NCI-H2081 (cell line): ENCODE data around the gene PHACTR1.
"Not testable (repeated sequence)": the region's sequence is repeated elsewhere in the genome, so short reads cannot be mapped to it uniquely, and the experiment has no call there.

ENCODE experiments used
- DNase-seq, 2 experiments: peaks; one replicate each; lab custom pipeline; 2025; lab: John Stamatoyannopoulos, UW

The PHACTR1 gene

DNA sequence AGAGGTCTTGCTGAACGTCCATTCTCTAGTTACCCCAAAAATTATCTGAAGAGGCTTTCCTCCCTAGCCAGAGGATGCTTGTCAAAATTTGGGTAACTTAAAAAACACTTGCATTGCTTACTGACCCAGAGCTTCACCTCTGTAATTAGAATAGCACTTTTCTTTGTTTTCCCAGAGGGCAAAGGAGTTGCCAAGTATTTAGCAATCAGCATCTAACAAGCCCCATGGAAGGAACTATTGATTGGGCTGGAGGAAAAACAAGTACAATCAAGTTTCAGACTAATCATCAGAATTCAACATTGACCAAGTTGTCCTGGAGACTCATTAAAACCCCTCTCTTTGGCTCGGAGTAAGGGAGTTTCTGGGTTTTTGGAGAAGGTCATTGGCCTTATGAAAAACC lies 385.4 kb downstream of the PHACTR1 start:
- DNase-seq, result no peak

DNA sequence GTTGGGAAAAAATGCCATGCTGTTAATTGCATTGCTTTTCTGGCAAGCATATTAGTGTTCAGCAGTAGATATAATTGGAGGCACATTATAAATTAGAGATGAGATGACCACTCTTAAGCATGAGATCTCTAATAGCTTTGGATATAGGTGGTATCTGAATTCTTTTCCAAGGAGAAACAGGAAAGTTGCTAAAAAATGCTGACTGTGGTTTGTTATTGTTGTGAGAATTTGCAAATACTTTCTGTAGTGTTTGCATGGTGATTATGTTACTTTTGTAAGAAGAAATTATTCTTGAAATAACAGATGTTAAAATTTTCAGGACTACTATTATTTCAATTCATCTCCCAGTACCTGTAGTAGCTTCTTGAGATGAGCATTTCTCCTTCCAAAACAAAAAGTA lies 386.6 kb downstream of the PHACTR1 start:
- no peak for DNase-seq

DNA sequence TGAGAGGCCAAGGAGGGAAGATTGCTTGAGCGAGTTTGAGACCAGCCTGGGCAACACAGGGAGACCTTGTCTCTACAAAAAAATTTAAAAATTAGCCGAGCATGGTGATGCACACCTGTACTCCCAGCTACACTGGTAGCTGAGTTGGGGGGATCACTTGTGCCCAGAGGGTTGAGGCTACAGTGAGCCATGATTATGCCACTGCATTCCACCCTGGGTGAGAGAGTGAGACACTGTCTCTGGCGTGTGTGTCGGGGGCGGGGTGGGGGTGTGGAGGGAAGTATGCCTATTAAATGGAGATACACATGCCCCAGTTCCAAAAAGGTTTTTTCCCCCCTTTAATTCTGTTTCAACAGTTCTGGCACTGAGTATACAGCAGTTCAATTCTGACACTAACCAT lies 388.6 kb downstream of the PHACTR1 start:
- no peak for DNase-seq

DNA sequence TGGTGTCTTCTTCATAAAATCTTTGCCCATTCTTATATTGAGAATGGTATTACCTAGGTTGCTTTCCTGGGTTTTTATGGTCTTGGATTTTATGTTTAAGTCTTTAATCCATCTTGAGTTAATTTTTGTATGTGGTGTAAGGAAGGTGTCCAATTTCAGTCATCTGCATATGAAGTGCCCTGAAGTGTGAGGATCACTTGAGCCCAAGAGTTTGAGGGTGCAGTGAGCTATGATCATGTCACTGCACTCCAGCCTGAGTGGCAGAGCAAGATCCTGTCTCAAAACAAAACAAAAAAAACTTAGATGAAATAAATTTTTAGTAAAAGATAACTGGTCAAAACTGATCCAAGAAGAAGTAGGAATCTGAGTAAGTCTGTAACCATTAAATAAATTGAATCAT lies 396.4 kb downstream of the PHACTR1 start:
- no peak for DNase-seq

DNA sequence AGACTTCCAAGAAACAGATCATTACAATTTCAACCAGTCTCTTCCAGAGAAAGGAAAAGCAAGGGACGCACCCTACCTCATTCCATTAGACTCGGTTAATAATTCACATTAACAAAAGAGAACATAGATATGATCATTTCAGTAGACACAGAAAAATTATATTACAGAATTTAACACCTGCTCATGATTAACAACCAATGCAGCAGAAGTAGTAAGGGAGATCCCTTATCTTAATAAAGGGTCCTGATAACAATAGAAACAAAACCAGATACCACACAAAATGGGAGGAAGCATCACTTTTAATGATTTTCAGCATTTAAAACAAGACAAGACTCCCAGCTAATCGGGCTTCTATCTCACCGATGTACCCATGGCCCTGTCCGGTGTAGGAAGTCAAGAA lies 396.8 kb downstream of the PHACTR1 start:
- DNase-seq, result no peak

DNA sequence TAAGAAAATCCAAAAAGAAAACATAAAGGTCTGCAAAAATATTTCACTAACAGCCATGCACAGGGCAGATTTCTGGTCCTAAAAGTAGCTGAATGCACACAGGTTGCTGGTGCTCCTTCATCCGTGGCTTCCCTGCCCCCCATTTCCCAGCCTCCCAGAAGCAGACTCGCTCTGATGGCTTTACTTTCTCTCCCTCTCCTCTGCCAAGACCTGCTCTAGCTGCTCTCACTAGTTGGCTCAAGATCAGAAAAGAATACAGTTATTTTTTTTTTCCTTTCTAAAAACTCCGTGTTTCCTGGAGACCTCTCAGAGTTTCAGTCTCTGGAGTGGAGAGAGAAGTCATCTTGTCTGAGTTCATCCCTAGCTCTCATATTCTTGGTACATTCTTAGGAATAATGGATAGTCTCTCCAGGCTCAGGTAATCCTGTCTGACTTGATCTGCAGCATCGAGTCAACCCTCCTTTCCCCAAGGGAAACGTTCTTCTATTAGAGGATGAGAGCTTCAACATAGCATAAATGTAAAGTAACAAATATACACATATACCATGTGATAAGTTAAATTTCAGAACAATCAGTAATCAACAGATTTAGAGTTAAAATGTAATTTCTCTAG lies 397.5 kb downstream of the PHACTR1 start:
- DNase-seq, result no peak

DNA sequence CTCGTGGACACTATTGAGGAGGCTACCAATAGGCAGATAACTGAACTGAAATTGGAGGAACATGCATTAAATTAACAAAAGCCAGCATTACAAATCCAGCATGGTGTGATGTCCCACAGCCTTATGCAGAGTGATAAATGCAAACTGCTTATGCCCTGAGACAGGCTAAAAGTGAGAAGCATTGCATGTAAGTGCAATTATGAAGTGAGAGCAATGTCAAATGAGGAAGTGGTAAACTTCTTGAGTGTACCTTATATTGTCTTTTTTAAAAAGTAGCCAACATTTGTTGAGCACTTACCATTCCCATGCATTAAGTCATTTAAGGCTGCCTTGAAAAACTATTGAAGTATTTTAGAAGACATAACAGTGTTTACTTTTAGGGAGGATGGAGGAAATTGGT lies 399.6 kb downstream of the PHACTR1 start:
- no peak for DNase-seq

DNA sequence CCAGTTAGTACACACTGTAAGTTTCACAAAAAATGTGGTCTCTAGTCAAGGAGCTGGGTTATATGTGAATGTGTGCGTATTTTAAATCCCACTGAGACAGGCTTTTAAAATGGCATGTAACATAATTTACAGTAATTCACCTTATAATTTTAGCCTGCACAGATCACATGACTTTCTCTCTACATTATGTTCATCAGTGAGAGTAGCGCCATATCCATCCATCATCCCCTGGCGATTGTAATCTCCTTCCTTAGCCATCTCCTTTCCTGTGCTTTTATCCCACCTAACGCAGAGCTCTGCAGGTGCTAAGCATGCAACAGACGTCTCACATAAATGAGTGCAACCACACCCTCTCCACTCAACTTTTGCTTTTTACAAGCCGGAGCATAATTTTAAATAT lies 401.0 kb downstream of the PHACTR1 start:
- peak in 1 of 2 experiments; percentile 27 for DNase-seq

DNA sequence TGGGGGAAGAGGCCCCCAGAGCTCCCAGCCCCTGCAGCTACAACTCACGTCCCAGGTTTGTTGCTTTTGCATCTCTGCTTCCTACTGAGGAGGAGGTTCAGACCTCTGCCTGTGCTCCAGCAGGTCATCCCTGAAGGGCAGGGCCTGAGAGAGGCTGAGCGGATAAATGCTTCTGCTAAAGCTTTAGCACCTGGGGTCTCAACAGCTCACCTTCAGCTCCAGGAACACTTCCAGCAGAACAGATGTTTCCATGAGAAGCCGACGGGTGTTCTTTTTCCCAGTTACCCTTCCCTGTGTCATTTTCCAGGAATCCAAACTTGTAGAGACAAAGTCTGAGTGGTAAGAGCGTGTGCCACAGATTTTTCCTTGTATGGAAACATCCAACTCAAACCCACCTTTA lies 403.0 kb downstream of the PHACTR1 start:
- no peak for DNase-seq

DNA sequence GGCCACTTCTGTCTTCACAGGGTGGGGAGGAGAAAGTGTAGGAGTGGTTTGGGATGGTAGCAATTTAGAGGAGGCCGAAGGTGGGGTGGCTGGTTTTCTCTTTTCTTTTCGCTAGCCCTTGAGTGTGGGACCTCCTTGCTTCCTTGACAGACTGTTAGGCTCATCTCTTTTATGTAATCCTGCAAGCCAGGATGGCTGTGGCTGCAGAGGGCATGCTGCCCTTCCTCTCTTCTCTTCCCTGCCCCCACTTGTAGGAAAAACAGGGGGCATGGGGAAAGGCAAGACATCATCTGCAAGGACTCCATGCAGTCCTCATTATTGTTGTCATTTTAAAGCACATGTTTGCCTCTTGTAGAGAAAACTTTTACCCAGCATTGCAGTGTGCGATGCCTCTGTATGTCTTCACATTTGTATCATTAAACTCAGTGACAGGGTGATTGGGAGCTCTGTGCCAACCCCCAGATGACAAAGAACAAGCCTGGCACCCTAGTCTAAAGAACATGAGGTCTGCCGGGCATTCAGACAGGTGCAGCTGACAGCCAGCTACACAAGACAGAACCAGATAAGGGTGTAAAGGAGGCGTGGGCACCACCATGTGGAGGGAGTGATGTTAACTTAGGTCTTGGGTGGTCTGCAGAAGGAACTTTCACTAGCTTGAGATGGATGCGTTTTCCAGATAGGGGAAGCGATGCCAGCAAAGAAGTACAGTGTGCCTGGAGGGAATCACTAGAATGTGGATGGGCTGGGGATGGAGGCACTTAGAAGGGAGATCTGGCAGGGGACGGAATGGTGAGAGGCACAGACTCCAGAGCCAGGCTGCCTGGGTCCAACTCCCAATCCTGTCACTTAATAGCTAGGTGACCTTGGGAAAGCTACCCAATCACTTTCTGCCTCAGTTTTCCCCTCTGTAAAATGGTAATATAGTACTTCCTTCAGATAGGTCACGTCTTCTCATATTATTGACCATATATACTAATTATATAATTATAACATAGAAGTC lies 404.2 kb downstream of the PHACTR1 start:
- no peak for DNase-seq

DNA sequence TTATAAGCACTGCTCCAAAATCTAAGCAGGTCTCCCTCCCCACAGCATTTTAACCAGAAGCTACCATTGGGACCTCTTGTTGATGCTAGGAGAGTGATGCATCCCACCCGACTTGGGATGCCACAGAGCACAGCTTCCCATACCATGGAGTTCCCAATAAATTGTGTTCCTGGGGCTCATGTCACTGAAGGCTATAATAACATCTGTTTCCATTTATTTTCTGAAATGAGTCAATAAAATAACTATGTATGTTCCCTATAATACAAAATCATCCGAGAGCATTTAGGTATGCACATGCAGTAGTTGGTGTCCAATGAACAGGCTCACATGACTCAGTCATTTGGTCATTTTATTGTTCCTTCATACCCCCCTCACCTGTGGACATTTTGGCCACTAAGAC lies 407.6 kb downstream of the PHACTR1 start:
- no peak for DNase-seq

DNA sequence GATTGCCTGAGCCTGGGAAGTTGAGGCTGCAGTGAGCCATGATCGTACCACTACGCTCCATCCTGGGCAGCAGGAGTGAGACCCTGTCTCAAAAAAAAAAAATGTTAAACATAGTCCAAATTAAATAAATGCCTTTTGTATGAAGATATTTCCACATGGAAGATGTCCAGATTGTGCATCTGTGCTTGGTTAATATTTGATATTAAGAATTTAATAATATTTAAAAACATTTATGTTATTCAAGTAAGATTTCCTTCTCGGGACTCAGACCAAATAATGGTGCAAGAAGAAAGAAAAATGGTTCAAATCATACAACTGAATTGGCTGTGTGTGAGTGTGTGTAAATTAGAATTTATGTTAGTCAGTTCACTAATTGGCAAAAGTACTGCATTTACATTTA lies 409.3 kb downstream of the PHACTR1 start:
- DNase-seq, result no peak

DNA sequence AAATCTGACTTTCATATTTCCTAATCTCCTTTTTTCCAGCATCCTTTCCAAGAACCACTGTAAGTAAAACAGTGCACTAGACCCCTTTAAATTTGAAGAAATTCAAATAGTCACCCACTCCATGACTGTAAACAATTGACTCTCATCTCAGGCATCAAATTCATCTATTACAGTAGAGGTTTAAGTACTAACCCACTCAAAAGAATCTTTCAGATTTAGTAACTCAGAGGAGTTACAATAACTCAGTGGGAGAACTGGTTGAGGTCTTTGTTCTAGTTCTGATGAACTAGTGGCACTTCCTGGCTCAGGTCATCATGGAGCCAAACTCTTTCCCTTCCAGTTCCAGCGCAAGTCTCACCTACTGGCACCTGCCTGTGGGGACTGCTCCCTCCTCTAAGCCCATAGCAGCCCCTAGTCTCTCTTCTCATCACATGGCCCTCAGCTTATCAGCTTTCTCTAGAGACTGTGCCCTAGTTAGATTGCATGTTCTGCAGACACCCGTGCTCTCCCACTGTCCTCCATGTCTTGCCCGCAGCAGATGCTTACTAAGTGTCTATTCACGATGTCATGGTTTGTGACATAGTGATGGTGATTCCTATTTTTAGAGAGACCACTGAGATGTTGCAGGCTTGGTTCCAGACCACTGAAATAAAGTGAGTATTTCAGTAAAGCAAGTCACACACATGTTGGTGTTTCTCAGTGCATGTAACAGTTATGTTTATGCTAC lies 415.5 kb downstream of the PHACTR1 start:
- DNase-seq, result no peak

DNA sequence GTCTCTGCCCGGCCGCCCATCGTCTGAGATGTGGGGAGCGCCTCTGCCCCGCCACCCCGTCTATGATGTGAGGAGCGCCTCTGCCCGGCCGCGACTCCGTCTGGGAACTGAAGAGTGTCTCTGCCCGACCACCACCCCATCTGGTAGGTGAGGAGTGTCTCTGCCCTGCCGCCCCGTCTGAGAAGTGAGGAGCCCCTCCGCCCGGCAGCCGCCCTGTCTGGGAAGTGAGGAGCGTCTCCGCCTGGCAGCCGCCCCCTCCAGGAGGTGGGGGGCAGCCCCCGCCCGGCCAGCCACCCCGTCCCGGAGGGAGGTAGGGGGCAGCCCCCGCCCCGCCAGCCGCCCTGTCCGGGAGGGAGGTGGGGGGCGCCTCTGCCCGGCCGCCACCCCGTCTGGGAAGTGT lies 417.3 kb downstream of the PHACTR1 start:
- not testable (repeated sequence) for DNase-seq

DNA sequence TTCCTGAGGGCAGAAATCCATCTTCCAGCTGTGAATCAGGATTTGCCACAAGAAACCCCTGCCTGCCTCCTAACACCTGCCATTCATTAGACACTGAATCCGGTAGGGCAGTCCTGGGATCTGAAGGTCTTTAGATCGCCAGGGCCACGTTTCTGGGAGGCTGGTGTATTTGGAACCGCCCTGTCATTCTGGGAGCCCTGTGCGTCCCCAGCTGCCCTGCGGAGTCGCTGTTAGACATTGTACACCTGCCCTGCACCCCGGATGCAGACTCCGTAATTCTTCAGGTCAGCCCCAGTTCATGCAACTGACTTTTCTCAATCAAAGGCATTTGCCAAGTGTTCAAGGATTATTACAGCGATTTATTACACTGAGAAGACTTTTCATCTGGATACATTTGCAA lies 418.6 kb downstream of the PHACTR1 start:
- no peak for DNase-seq

DNA sequence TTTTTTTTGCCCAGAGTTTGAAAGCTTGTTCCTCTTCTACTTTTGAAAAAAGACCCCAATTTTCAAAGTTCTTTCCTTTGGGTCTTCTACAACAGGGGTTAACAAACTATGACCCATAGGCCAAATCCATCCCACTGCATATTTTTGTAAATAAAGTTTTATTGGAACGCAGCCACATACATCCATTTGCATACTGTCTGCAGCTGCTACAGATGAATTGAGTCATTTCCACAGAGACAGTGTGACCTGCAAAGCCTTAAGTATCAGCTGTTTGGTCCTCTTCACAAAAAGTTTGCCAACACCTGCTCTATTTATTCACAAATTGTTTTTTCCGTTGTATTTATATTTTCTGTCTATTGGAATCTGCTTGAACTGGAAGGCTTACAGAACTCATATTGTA lies 422.6 kb downstream of the PHACTR1 start:
- no peak for DNase-seq

DNA sequence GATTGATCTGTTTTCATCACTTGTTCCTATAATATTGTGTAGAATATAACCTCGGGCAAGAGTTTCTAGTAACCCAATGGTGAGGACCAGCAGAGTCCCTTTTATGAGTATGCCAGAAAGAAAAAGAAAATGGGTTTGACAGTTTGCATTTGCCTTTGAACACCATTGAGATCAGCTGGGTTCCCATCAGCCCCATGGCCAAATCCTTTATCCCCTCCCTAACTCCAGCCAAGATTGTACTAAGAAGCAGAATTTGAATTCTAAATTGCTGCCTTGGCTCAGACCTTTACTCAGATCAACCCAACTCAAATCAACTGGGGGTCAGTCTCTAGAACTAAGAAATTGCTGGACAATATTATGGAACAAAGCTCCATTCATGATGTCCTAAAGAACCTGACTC lies 424.4 kb downstream of the PHACTR1 start:
- no peak for DNase-seq

DNA sequence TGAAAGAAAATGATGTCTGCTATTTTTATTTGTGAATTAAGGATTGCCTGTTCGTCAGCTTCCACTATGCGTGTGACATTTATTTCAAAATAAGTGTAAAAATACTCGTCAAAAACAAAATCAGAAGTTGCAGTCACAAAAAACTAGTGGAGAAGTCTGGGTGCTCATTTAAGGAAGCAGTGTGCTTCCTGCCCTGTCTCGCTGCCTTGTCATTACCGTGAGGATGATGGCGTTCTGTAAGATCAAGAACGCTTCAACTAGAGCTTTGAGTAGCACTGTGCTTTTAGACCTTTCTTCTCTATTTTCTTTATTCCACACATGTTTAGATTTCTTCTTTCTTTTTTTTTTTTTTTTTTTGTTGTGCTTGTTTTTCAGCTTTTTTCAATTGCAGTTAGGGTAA lies 424.8 kb downstream of the PHACTR1 start:
- no peak for DNase-seq

DNA sequence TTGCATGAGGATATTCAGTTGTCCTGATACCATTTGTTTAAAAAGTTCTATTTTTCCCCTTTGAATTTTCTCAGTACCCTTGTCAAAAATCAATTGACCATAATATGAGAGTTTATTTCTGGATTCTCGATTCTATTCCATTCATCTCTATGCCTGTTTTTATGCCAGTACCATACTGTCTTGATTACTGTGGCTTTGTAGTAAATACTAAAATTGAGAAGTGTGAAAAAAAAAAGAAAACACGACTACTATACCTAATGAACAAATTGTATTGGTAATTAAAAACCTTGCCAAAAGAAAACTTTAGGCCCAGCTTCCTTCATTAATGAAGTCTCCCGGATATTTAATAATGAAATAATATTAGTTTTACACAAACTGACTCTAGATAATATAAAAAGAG lies 426.0 kb downstream of the PHACTR1 start:
- DNase-seq, result no peak

DNA sequence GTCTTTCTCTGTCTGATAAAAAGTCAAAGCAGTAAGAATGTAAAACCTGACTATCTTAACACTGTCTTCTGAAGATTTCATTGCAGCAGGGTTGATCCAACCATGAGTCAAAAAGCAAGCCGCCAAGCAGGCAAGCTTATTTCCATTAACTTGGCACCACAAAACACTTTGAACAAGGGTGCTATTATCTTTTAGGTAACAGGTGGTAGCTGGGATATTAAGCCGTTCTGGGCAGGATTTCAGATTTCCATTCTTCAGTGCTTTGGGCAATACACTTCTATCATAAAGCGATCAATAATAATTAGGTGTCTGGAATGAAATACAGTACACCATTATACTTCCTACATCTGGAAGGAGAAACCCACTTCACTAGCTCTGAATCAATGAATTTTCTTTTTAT lies 429.9 kb downstream of the PHACTR1 start:
- peak; percentile 12 to 31 for DNase-seq

DNA sequence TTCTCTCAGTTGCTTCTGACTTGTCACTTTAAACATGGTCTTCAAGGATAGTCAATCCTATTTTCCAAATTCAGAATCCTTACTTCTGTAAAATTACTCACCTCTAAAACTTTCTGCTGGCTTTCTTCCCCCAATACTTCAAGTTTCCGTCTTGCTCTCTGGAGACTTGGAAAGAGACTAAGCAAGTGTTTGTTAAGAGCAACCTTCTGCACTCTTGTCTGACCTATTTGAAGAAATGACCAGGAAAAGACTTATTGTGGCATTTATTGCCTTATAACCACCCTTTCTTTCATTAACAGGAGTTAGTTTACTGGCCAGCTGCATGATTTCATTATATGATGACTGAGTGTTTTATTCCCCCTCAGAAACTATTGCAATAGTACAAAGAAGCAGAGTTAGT lies 430.8 kb downstream of the PHACTR1 start:
- no peak for DNase-seq

DNA sequence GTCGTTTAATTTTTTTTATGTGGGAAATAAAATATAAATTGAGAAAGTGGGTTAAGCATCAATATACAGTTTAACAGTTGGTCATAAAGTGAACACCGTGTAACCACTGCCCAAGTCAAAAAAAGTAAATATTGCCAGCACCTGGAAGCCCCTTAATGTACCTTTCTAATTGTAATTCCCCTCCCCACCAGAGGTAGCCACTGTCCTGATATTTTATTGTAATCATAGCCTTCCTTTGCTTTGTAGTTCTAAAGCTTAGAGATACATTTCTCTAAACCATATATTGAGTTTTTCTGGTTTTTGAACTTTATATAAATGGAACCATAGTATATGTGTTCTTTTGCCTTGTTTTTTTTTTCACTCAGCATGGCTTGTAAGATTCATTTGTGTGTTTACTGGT lies 431.2 kb downstream of the PHACTR1 start:
- no peak for DNase-seq

DNA sequence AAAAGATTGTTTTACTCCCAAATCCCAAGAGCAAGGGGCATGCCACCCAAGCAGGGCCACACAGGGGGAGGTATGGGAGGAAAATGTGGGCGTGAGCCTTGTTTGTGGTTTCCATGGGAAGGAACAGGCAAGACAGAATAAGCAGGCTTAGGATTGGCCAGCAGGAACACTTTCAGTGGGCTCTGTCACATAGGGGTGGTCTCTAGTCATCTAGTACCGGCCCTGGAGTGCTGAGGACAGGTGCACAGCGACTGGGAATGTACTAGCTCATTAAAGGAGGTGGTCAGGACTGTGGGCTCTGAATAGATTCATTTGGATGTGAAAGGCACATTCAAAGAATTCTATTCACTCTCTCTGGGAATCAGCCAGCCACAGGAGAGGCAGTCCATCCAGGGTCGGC lies 436.2 kb downstream of the PHACTR1 start:
- DNase-seq, result no peak
